Measurements from ENCODE around the gene PROB1. TPM values are rescaled to one million over a fixed set of nuclear protein-coding genes. Genes with fewer than 3 reads are reported as not detected.

PROB1 gene
- total and polyA plus RNA-seq, 2 of the 13 experiments (the other 11 are each of a cell fraction or from before 2014, with no cell fraction given), result 0.69 to 1.1 TPM

DNA sequence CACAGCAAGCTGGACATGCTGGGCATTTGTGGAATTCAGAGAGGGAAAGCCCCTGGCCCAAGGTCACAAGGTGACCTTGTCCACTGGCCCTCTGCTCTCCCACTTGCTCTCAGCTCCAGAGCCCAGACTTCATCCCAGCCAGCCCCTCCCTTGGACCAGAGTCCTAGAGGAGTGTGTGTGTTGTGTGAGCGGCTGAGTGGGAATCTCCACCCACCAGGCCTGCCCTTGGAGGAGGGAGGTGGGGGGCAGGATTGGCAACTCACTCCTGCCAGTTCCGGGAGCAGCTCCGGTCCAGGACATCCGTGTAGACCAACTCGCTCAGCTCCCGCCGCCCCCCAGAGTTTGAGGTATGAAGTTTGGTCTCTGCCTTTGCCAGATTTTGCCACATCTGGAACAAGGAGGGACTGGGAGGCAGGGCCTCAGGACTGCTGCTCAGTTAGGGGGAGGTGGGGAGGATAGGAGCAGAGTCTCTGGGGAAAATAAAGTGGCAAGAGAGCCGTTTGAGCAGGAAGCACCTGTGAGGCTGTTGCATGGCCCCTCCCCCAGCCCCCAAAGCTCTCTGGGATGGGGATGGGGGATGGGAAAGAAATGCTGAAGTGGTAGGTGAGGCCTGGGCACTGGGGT lies 6.6 kb downstream of the PROB1 start (continued):
- no peak for TF ChIP-seq TSC22D2 (CRISPR knock-in tag; IDR thresholded peaks at IDR 0.05; ENCODE audit: borderline replicate concordance)
- TF ChIP-seq, protein P1, sequence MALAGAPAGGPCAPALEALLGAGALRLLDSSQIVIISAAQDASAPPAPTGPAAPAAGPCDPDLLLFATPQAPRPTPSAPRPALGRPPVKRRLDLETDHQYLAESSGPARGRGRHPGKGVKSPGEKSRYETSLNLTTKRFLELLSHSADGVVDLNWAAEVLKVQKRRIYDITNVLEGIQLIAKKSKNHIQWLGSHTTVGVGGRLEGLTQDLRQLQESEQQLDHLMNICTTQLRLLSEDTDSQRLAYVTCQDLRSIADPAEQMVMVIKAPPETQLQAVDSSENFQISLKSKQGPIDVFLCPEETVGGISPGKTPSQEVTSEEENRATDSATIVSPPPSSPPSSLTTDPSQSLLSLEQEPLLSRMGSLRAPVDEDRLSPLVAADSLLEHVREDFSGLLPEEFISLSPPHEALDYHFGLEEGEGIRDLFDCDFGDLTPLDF (CRISPR knock-in tag; IDR thresholded peaks at IDR 0.05), result no peak
- TF ChIP-seq RXRB (CRISPR knock-in tag; IDR thresholded peaks at IDR 0.05; ENCODE audit: borderline replicate concordance), result no peak
- TF ChIP-seq, protein P2, sequence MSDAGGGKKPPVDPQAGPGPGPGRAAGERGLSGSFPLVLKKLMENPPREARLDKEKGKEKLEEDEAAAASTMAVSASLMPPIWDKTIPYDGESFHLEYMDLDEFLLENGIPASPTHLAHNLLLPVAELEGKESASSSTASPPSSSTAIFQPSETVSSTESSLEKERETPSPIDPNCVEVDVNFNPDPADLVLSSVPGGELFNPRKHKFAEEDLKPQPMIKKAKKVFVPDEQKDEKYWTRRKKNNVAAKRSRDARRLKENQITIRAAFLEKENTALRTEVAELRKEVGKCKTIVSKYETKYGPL (CRISPR knock-in tag; IDR thresholded peaks at IDR 0.05), result no peak
- no peak for TF ChIP-seq RBM39 (IDR thresholded peaks at IDR 0.05; ENCODE audit: low read depth, low read length, poor library complexity, severe bottlenecking)
- peak; percentile 23; the same call in 1 of the 2 replicates for TF ChIP-seq KDM5B (CRISPR knock-in tag; IDR thresholded peaks at IDR 0.05; ENCODE audit: borderline replicate concordance)
- TF ChIP-seq REXO4 (CRISPR knock-in tag; IDR thresholded peaks at IDR 0.05; ENCODE audit: borderline replicate concordance), result no peak
- no peak for TF ChIP-seq HOXA5 (CRISPR knock-in tag; IDR thresholded peaks at IDR 0.05)
- TF ChIP-seq, protein P3, sequence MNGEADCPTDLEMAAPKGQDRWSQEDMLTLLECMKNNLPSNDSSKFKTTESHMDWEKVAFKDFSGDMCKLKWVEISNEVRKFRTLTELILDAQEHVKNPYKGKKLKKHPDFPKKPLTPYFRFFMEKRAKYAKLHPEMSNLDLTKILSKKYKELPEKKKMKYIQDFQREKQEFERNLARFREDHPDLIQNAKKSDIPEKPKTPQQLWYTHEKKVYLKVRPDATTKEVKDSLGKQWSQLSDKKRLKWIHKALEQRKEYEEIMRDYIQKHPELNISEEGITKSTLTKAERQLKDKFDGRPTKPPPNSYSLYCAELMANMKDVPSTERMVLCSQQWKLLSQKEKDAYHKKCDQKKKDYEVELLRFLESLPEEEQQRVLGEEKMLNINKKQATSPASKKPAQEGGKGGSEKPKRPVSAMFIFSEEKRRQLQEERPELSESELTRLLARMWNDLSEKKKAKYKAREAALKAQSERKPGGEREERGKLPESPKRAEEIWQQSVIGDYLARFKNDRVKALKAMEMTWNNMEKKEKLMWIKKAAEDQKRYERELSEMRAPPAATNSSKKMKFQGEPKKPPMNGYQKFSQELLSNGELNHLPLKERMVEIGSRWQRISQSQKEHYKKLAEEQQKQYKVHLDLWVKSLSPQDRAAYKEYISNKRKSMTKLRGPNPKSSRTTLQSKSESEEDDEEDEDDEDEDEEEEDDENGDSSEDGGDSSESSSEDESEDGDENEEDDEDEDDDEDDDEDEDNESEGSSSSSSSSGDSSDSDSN (CRISPR knock-in tag; IDR thresholded peaks at IDR 0.05), result peak; percentile 38; the same call in 1 of the 2 replicates
- TF ChIP-seq, protein P4, sequence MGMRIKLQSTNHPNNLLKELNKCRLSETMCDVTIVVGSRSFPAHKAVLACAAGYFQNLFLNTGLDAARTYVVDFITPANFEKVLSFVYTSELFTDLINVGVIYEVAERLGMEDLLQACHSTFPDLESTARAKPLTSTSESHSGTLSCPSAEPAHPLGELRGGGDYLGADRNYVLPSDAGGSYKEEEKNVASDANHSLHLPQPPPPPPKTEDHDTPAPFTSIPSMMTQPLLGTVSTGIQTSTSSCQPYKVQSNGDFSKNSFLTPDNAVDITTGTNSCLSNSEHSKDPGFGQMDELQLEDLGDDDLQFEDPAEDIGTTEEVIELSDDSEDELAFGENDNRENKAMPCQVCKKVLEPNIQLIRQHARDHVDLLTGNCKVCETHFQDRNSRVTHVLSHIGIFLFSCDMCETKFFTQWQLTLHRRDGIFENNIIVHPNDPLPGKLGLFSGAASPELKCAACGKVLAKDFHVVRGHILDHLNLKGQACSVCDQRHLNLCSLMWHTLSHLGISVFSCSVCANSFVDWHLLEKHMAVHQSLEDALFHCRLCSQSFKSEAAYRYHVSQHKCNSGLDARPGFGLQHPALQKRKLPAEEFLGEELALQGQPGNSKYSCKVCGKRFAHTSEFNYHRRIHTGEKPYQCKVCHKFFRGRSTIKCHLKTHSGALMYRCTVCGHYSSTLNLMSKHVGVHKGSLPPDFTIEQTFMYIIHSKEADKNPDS (CRISPR knock-in tag; IDR thresholded peaks at IDR 0.05), result 0 out of 2 replicates have a peak, but pooled peaks have one; percentile 59
- no peak for TF ChIP-seq ZNF501 (CRISPR knock-in tag; IDR thresholded peaks at IDR 0.05)
- TF ChIP-seq MYNN (CRISPR knock-in tag; IDR thresholded peaks at IDR 0.05; ENCODE audit: low read depth), result no peak
- TF ChIP-seq ADNP (CRISPR knock-in tag; IDR thresholded peaks at IDR 0.05), result no peak
- no peak; the same call in 1 of the 2 replicates for TF ChIP-seq ZNF292 (CRISPR knock-in tag; IDR thresholded peaks at IDR 0.05; ENCODE audit: borderline replicate concordance, low read depth)
- TF ChIP-seq, protein P5, sequence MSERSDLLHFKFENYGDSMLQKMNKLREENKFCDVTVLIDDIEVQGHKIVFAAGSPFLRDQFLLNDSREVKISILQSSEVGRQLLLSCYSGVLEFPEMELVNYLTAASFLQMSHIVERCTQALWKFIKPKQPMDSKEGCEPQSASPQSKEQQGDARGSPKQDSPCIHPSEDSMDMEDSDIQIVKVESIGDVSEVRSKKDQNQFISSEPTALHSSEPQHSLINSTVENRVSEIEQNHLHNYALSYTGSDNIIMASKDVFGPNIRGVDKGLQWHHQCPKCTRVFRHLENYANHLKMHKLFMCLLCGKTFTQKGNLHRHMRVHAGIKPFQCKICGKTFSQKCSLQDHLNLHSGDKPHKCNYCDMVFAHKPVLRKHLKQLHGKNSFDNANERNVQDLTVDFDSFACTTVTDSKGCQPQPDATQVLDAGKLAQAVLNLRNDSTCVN (CRISPR knock-in tag; IDR thresholded peaks at IDR 0.05; ENCODE audit: borderline replicate concordance), result no peak
- TF ChIP-seq, protein P6, sequence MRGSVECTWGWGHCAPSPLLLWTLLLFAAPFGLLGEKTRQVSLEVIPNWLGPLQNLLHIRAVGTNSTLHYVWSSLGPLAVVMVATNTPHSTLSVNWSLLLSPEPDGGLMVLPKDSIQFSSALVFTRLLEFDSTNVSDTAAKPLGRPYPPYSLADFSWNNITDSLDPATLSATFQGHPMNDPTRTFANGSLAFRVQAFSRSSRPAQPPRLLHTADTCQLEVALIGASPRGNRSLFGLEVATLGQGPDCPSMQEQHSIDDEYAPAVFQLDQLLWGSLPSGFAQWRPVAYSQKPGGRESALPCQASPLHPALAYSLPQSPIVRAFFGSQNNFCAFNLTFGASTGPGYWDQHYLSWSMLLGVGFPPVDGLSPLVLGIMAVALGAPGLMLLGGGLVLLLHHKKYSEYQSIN (CRISPR knock-in tag; IDR thresholded peaks at IDR 0.05; ENCODE audit: borderline replicate concordance), result no peak
- TF ChIP-seq, protein P7, sequence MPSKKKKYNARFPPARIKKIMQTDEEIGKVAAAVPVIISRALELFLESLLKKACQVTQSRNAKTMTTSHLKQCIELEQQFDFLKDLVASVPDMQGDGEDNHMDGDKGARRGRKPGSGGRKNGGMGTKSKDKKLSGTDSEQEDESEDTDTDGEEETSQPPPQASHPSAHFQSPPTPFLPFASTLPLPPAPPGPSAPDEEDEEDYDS (CRISPR knock-in tag; IDR thresholded peaks at IDR 0.05), result no peak
